DMS153 treated with DMSO at 0.1 percent for 48 hours (cell line): ENCODE data around the gene AP2A2.
A peak's percentile ranks its signal among the peaks of the same experiment; 100 is the strongest.

ENCODE experiments used
- DNase-seq: peaks from one replicate; lab custom pipeline; 2025; ENCODE audit not compliant: unreplicated experiment; lab: John Stamatoyannopoulos, UW

The AP2A2 gene

DNA sequence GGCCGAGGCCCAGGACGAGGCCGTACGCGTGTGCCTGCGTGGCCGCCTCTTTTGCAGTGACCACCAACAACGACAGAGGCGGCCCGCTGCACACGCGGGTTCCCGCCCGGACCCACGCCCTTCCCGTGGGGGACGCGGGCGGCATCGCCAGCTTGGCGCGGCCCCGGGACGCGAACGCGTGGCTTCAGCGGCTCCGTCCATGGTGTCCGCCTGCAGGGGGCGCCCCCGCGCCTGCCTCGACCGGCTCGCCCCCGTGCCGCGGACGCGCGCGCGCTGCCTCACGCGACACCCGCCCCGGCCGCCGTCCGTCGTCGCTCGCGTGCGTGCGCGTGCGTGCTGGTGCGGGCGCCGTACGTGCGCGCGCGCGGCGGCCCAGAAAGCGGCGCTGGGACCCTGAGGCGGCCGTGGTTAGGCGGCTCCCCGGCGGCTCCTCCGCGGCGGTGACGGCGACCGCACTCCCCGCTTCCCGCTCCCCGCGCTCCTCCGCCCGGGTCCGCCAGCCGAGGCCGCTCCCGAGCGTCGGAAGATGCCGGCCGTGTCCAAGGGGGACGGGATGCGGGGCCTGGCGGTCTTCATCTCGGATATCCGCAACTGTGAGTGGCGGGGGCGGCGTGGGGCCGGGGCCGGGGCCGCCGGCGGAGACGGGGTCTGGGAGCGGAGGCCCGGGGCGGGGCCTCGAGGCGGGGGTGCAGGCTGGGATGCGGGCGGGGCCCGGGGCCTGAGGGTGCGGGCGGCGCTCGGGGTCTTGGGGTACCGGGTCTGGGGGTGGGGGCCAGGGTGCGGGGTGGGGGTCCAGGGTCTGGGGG, at the start of gene AP2A2:
TSS of gene AP2A2 (plus strand) at position 375 of the 806 bp plus-strand sequence. CDS start at position 527, 152 bp downstream.
- peak; percentile 72 for DNase-seq

- DNase-seq: no peak
Observed at GRCh38 chr11:876545-876944, 49.1 kb upstream of the AP2A2 start.

DNA sequence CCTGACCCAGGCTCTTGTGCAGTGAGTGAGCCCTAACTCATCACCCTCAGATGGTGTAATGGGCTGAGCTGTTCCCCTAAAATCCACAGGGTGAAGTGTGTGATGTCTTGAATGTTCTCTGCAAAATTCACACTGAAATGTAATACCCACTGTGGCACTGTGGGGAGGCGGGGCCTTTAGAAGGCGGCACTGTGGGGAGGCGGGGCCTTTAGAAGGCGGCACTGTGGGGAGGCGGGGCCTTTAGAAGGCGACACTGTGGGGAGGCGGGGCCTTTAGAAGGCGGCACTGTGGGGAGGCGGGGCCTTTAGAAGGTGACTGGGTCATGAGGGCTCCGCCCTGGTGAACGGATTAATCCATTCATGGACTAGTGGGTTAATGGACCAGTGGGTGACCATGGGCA, 48.1 kb upstream of the AP2A2 start:
- no peak for DNase-seq

- no peak for DNase-seq
Observed at GRCh38 chr11:880447-880846, 45.2 kb upstream of the AP2A2 start.

DNA sequence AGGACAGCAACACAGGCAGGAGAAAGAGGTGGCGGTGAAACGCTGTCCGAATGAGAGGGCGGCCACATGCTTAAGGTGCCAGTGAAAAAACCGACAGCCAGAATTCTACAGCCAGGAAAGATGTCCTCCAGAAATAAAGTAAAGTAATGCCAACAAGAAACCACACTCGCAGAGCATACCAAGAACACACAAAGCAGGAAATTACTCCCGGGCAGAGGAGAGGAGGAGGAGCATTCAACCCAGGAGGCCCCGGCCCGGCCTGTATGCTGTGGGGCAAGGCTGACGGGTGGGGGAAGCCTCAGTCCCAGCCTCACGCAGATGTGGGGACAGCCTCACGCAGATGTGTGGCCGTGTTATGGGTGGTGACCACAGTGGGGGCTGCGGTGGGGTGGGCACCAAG, 43.1 kb upstream of the AP2A2 start:
- no peak for DNase-seq

DNA sequence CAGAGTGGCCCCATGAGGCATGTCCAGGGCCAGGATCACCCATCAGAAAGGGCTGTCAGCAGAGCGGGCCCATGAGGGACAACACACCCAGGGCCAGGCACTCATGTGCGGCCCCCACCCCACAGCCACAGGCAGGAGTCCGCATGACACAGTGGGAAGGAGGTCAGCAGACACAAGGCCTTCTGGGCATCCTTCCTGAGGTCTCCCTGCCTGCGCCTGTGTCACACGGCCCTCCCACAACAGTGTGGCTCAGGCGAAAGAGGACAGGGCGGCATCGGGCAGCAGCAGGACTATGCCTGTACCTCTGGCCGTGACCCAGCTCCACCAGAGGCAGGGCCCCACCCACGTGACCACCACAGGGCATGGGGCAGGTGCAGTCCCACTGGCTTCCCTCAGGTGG, 42.1 kb upstream of the AP2A2 start:
- DNase-seq: no peak

- DNase-seq: no peak
Observed at GRCh38 chr11:884578-885070, 41.0 kb upstream of the AP2A2 start.

DNA sequence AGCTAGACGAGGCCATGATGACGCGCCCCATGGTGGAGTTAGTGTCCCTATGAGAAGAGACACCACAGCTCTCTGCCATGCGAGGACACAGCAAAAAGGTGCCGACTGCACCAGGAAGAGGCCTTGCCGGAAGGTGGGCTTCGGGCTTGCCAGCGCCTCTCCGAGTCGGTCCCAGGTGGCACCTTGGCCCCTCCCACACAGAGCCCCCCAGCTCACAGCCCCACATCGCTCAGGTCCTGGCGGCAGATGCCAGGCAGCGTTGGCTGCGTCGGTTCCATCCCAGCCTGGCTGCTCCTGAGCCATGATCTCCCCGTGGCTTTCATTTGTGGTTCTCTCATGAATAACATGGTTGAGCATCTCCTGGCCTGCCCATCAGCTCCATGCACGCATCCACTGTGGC, 39.1 kb upstream of the AP2A2 start:
- no peak for DNase-seq

DNA sequence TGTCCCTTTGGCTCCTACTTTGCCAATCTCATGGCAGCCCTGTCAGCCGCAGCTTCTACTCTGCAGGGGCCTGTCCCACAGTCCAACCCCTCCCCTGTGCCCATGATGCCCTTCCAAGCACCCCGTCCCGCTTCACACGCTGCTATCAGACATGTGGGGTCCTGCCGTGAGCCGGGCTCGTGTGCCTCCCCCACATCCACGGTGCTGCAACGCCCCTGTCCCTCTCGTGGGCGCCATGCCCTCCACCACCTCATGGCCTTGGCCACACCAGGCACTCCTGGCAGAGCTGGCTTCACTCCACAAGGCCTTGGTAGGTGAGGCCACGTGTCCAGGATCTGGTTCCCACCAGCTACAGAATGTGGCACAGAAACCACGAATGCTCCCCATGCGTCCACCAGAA, 38.1 kb upstream of the AP2A2 start:
- DNase-seq: no peak

- no peak for DNase-seq
Observed at GRCh38 chr11:888310-889212, 37.1 kb upstream of the AP2A2 start.

GRCh38 chr11:889257-889656, 36.4 kb upstream of the AP2A2 start:
- DNase-seq: no peak

DNA sequence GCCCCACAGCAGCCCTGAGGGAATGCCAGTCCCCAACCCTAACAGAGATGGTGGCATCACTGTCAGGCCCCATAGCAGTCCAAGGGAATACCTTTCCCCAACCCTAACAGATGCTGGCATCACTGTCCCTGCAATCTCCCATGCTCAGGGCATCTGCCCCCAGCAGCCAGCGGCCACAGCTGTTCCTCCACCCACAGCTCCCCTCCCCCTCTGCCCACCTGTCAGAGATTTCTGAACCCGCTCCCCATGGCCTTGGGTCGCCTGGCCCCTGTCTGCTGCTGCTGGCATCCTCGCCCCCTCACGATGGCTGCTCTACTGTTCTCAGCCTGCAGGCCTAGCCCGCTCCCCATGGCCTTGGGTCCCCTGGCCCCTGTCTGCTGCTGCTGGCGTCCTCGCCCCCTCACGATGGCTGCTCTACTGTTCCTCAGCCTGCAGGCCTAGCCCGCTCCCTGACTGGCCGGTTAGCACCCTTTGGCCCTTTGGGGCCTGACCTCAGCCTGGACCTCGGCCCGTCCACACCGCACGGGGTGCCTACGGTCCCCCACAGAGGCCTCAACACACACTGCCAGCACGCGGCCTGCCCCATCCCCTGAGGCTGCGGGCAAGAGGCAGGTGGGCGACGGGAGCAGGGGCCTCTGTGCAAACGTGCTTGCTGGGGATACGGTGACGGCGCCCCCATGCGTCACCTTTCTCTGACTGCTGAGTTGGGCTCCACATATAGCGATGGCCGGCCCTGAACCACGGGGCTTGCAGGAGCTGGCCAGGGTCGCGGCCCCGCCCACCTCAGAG, 35.8 kb upstream of the AP2A2 start:
- no peak for DNase-seq

DNA sequence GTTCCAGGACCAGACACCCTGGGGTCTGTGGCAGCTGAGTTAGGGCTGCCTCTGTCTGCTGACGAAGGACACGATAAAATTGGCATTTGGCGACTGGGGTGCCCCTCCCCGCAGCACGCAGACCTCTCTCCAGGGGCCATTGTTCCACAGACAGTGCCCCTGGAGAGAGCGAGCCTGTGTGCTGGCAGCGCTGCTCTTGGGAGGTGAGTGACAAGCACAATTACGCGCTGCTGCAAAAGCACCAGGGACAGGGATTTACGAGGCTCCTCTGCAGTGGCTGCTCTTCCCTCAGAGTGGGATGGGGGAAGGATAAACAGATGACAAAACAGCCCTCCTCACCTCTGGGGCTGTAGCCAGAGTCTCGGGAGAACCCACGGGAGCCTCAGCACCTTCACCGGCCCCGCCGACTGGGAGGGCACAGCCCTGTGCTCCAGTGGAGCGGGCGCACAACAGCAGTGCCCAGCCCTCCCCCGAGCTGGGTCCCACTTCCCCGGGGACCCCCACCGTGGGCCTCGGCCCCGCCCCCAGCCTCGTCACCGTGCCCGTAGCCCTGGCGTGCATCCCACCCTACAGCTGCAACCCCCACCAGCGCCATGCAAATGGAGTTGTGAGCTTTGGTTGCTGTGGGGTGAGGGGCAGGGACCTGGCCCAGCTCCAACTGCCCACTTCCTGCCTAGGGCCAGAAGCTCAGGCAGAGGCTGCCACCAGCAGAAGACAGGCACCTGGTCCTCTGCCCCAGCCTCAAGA, 34.7 kb upstream of the AP2A2 start:
- no peak for DNase-seq

- DNase-seq: no peak
Observed at GRCh38 chr11:893008-893654, 32.5 kb upstream of the AP2A2 start.

DNA sequence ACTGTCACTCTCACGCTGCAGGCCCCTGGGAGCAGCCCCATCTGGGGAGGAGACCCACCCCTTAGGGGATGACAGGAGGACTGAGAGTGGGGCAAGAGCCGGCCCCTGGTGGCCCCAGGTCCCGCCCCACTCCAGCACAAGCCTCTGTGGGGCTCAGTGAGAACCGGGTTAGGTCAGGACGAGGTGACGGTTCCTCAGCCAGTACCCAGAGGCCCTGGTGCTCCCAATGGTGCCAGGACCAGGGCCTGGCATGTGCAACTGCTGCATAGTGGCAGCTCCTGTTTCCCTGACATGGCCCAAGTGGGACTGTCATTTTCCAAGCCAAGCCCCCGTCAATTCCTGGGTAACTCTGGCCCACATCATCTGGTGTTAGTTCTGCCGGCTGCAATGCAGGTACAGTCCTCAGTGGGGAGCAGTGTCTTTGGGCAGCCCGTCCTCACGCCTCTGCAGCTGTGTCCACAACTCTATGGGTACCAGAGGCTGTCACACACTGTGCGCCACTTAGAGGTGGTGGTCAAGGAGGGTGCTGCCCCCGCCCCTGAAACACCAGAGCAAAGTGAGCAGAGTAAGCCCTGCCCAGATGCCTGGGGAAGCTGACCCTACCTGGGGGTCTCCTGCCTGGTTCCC, 31.0 kb upstream of the AP2A2 start:
- no peak for DNase-seq

DNA sequence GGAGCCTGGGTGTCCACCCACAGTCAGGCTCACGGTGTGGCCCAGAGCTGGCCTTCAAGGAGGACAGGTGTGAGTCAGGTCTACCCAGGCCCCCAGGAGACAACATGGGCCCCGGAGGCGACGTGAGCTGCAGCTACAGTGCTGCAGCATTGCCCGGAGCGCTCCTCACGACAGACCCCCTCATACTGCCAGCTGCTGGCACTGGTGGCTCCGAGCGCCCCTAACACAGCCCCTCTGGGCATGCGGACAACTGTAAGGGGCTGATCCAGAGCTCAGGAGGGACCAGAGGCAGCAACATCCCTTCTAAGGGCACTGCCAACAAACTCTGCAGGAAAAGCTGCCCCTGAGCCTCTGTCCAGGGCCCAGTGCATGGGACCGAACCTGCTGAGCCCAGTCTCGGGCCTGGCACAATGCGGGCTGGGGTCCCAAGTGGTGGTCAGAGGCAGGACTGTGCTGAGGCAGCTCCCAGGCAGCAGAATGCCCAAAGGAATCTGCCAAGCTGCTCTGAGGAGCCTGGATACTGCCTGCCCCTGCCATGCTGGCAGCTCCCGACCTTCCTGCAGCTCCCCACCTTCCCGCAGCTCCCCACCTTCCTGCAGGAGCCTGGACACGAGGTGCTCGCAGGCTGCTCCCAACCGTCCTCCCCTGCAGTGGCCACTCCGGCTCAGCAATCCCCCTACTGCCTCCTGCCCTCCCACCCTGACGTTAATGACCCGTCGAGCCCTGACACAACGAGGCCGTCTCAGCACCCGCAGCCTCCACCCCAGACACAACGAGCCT, 30.1 kb upstream of the AP2A2 start:
- DNase-seq: no peak

DNA sequence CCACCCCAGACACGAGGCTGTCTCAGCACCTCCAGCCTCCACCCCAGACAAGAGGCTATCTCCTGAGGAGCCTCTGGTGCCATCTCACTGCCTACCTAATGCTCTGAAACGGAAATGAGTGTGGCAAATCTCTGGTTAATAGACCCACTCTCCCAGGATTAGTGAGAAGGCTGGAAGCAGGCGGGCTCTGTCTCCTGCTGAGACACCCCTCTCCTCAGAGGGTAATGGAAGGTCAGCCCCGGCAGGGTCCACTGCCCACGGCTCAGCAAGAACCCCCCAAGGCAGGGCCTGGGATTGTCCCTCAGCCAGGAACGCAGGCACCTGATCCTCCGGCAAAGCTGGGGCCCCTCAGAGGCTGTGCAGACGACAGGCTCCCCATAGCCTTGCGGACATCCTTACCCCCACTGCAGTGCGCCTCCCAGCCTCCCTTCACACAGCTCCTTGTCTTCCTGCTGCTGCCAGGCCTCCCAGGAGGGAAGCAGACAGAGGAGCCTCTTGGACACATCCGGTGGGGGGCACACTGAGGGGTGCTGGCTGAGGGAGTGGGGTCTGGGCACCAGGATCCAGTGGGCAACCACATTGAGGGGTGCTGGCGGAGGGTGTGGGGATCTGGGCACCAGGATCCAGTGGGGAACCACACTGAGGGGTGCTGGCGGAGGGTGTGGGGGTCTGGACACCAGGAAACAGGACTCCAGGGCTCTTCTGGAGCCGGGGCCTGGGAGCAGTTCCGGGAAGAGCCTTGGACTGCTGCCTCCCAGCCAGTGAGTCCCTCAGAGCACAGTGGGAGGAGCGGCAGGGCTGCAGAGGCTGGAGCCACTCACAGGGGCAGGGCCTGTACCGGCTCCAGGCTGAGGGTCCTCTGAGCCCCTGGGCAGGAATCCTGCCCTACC, 28.2 kb upstream of the AP2A2 start:
- DNase-seq: no peak

GRCh38 chr11:898143-898511, 27.5 kb upstream of the AP2A2 start:
- DNase-seq: no peak
